GM19025 (cell line): ENCODE measurements around the gene HMGN4.
"Not testable (repeated sequence)": the region's sequence is repeated elsewhere in the genome, so short reads cannot be mapped to it uniquely, and the experiment has no call there.

ENCODE experiments used
- ATAC-seq: cut with Tn5 transposase; IDR thresholded peaks from one replicate; pipeline ENCODE4 v1.9.1; 2021; ENCODE audit warnings: mild to moderate bottlenecking, low read depth, moderate library complexity; ENCODE audit not compliant: unreplicated experiment

HMGN4 gene

GRCh38 chr6:26521600-26522391 is 16.4 kb upstream of the HMGN4 start:
- ATAC-seq, result peak; percentile 77

DNA sequence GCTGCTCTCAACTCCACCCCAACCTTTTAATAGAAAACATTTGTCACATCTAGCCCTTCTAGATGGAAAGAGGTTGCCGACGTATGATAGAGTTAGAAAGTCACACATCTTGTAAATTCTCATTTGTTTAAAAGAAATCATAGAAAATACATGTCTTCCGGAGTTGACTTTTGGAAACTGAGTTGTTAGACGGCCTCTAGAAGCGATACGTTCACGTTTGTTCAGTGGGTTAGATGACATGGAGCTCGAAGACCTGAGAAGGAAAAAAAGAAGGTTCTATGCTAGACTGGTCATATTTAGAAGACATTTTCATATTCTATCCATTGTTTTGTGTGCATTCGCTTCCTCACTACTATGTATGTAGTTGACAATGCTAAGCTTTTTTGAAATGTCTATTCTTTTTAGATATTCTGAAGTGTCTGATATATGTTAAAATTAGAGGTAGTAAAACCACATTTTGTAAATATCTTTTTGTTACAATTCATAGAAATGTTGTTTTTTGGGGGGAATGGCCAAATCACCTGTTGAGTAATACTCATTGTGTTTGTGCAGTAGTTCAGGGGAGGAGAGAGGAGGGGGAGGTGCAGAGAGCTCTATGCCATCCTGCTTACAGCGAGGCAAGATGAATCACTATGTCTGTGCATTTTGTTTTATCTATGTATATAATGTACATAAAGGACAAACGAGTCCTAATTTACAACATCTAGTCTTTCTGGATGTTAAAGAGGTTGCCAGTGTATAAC is 15.5 kb upstream of the HMGN4 start:
- not testable (repeated sequence) for ATAC-seq

DNA sequence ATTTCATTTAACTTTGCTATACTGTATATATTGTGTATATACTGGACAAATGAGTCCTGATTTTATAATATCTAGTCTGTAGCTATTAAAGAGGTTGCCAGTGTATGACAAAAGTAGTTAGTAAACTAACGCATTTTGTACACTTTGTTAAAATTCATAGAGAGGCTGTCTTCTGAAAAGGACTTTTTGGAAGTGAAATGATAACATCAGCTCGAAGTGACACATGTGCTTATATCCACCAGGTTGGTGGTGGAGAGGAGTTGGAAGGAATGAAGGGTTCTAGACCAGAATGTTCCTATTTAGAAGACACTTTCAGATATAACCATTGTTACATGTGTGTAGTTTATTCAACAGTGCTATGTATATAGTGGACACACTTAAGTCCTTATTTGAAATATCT is 13.9 kb upstream of the HMGN4 start:
- not testable (repeated sequence) for ATAC-seq

DNA sequence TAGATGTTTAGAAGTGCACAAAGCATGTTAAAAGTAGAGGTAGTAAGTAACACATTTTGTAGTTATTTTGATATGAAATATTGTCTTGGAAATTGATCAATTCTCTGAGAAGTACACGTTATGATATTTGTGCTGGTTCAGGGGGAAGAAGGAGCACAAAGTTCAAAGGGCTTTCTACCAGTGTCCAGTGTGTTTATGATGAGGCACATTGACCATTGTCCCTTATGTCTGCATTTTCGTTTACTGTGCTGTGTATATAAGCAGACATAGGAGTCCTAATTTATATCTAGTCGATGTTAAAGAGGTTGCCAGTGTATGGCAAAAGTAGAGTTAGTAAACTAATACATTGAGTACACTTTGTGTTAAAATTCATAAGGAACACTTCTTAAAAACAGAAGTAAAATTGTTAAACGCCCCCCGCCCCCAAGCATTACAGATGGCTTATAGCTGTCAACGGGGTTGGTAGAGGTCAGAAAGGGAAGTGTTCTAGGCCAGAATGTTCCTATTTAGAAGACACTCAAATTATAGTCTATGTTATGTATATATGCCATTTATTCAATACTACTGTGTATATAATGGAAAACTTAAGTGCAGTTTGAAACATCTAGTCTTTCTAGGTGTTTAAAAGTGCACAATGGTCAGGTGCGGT is 13.3 kb upstream of the HMGN4 start:
- no peak for ATAC-seq

DNA sequence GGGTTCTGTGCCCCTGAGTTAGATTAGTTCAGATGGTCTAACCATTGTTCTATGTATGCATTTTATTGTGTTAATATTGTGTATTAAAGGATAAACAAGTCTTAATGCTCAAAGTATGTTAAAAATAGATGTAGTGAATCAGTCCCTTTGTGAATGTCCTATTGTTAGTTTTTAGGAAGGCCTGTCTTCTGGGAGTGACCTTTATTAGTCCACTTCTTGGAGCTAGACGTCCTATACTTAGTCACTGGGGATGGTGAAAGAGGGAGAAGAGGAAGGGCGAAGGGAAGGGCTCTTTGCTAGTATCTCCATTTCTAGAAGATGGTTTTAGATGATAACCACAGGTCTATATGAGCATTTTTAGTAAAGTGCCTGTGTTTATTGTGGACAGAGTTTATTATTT is 12.3 kb upstream of the HMGN4 start:
- no peak for ATAC-seq

DNA sequence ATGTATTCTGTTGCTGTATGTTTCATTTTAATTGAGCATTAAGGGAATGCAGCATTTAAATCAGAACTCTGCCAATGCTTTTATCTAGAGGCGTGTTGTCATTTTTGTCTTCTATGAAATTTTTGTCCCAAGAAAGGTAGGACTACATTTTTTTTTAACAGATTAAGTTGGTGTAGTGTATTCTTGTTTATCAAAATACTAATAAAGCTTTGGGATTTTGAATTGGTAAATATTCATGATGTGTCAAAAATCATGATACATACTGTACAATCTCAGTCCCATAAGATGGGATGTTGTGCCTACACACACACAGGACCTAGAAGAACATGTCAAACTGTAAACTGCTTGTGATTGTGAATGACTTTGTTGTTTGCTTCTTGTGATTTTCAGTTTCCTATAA is 11.2 kb upstream of the HMGN4 start:
- no peak for ATAC-seq

DNA sequence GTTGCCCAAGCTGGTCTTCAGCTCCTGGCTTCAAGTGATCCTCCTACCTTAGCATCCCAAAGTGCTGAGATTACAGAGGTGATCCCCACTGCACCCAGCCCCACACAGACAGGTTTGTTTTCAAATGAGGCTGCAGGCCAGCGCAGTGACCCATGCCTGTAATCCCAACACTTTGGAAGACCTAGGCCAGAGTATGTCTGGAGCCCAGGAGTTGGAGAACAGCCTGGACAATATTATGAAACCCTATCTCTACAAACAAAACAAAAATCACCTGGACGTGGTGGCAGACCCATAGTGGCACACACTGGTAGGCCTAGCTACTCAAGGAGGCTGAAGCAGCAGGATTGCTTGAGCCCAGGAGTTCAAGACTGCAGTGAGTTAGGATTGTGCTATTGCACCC is 8.0 kb upstream of the HMGN4 start:
- ATAC-seq, result no peak

GRCh38 chr6:26531897-26532296 is 6.3 kb upstream of the HMGN4 start:
- no peak for ATAC-seq

DNA sequence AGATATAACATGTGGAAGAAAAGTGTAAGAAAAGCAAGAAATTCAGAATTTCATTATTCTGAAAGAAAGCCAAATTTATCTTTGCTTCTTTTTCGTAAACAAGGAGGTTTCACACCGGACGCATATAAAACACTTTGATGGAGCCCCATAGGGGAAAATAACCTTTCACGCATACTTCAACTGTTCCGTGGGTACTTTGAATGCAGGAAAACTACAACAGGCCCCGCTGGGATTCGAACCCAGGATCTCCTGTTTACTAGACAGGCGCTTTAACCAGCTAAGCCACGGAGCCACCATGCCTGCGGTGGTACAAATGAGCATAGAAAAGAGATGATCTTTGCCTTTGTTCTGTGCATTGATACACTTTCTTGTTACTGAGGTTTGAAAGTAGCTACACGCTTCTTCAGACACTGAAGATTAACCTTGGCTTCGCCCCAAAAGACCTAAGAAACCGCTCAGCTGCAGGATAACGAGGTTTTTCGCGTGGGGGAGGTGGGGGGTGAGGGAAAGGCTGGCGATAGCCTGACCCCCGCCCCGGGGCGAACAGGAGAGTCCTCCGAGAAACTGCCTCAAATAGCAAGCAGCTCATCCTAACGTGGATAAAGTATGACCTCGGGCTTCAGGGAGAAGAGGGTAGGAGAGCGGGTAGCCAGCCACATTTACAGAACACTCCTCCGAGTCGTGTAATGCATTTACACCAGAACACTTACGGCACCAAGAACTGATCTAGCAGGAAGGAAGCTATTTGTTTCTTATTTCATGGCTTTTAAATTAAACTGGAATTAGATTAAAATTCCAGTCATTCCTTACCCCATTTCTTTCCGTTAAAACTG is 5.3 kb upstream of the HMGN4 start:
- peak; percentile 30 for ATAC-seq

DNA sequence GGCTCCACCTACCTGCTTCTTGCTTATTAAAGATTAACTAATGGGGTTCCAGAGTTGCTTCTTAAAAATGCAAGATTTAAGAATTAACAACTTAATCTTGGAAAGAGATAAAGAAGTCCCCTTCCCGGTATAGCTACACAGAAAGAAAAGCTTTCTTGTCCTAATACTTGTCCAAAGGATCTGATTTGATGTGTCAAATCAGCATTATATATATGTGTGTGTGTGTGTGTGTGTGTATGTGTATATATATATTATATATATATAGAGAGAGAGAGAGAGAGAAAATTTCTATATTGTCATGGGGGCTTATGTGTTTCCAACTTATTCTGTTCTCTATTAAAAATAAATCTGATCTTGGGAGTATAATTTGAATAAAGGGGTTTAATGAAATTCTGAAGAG is 4.6 kb upstream of the HMGN4 start:
- no peak for ATAC-seq

DNA sequence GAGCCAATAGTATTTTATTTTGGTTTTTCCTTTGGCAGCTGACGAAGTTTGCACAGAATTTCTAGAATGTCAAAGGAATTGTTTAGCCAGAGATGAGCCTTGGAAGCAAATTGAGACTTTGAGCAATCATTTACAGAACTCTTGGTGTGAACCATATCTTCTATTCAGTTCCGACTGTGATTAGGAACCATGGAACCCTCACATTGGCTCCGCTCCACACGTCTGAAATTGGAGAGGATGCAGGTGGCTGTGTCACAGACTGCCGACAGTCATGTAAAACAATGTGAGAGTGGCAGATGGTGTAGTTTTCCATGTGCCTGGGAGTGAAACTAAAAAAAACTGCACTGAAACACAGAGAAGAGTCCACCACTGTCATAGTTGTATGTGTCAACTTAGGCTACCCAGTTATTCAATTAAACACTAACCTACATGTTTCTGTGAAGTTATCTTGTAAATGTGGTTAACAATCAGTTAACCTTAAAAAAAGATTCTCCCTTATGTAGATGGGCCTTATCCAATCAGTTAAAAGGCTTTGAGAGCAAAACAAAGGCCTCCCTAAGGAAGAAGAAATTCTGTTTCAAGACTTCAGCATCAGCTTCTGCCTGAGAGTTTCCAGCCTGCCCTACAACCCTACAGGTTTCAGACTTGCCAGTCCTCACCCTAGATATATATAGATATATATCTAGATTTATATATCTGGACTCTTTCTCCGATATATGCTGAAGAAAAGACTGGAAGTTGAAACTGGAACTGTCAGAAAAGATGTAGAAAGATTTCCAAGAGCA is 3.3 kb upstream of the HMGN4 start:
- ATAC-seq, result no peak

DNA sequence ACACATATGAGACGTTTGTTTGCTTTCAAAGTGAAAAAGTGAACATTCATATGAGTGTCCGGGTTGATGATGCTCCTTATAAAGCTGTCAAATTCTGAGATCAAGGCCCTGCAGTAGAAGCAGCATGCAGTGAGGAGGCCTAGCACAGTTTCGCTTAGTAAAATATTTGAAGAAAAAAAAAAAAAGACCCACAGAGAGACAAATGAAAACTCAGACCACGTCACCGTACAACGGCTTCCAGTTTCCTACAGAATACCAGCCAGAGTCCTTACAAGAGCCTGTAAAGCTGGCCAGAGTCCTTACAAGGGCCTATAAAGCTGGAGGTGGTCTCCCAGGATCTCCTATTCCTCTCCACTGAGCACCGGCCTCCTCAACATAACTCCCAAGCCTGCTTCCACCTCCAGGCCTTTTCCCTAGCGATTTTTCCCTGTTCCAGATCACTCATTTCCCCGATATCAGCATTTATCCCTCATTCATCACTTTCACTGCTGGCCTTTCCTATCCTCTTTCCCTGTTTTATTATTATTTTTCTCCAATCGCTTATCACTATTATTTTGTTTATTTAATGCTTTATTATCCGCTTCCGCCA is 1.5 kb upstream of the HMGN4 start:
- ATAC-seq, result no peak

DNA sequence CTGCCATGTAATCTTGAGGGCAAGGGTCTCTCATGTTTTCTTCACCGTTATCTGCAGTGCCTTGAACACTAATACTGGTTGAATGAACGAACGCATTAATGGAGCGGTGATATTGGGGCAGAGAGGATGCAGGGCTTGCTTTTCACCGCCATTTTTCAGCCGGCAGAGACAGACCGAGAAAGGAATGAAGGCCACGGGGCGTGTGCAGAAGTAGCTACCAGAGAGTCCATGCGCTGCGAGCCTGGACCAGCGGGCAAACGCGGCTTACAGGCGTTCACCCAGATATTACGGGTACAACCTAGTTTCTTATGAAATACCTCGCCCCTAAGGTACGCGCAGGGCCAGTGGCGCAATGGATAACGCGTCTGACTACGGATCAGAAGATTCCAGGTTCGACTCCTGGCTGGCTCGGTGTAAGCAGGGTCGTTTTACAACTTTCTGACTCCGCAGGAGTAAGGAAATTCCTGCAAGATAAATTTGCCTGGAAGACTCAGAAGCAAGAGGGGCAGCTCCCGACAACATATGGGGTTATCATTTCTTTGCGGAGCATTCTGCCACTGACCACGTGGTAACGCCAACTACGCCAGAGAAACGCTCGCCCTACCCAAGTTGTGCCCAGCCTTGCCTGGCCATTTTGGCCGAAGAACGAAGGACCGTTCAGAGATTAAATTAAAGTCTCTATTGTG is 863 bp upstream of the HMGN4 start:
- peak; percentile 26 for ATAC-seq

- no peak for ATAC-seq
Observed at GRCh38 chr6:26538572-26538902, 371 bp downstream of the HMGN4 start.

DNA sequence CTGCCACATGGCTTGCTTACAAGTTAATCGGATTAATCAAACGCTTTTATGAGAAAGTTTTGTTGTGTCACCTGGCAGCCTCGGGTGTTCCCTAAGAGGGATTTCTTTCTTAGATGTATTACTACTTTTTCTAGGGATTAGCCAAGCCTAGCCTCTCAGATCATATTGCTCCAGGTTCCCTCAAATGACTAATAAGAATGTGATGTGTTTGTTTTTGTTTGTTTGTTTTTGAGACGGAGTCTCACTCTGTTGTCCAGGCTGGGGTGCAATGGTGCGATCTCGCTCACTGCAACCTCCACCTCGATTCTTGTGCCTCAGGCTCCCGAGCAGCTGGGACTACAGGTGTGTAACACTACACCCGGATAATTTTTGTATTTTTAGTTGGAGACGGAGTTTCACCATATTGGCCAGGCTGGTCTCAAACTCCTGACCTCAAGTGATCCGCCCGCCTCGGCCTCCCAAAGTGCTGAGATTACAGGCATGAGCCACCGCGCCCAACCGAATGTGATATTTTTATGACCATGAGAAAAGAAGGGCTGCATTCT is 977 bp downstream of the HMGN4 start:
- ATAC-seq, result no peak

- no peak for ATAC-seq
Observed at GRCh38 chr6:26541579-26541978, 3.4 kb downstream of the HMGN4 start.

DNA sequence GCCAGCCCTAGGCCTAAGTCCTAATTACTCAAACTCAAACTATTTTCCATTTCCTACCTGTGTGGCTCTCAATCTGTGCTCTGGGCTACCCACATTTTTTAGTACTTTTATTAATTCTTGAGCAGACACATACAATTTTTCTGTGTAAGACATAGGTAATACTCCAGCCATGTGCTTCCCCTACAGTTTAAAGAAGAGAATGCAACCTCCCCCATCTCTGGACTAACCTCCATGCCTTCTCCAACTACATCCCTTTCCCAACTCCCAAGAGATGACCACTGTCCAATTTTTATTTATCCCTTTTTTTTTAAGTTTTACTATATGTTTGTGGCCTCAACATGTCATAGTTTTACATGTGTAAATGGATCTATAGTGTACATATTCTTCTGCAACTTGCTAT is 5.8 kb downstream of the HMGN4 start:
- ATAC-seq, result no peak

DNA sequence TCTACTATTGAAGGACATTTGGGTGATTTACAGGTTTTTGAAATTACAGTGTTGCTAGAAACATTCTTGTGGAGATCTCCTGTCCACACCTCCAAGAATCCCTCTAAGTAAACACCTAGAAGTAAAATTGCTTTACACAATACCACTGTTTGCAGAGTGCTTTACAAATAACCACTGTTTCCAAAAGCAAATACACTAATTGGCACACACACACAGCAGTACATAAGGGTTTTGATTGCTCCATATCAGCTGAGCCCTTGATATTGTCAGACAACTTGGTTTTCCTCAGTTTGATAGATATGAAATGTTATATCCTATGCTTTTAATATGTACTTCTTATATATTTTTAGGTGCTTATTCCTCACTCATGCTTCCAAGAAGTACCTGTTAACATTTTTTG is 6.3 kb downstream of the HMGN4 start:
- ATAC-seq, result no peak

- ATAC-seq, result no peak
Observed at GRCh38 chr6:26545627-26546026, 7.5 kb downstream of the HMGN4 start.
